Prostate gland (tissue), 2 donors: ENCODE data around the gene MRGPRD. TPM values are rescaled to one million over a fixed set of nuclear protein-coding genes. Genes with fewer than 3 reads are reported as not detected.
A peak's percentile ranks its signal among the peaks of the same experiment; 100 is the strongest.

Experiments
- DNase-seq: peaks from one replicate; pipeline ENCODE4 v3.0.0-alpha.2; 2019; ENCODE audit warnings: low spot score
- H3K27ac ChIP-seq, 2 donors: fragments of 200-600 bp; sonication (generic); 2 replicates each; pipeline ENCODE4 v1.5.1; 2017 to 2019
- H3K27me3 ChIP-seq: fragments of 200-600 bp; sonication (generic); replicated peaks from 2 replicates; pipeline ENCODE4 v1.5.1; 2019; ENCODE audit not compliant: insufficient read depth
- H3K36me3 ChIP-seq, 2 donors: fragments of 200-600 bp; sonication (generic); 1 replicate in 1 of 2; 2 replicates in 1 of 2; pipeline versions ENCODE4 v1.5.1 to v1.8.1; 2017 to 2019
- H3K4me1 ChIP-seq: fragments of 200-600 bp; sonication (generic); replicated peaks from 2 replicates; pipeline ENCODE4 v1.5.1; 2019
- H3K4me3 ChIP-seq, 2 donors: fragments of 200-600 bp; sonication (generic); 2 replicates each; pipeline ENCODE4 v1.5.1; 2017 to 2019
- H3K9me3 ChIP-seq: fragments of 200-600 bp; sonication (generic); 2 replicates; pipeline ENCODE4 v1.5.1; 2017
- POLR2A ChIP-seq: fragments of 450-650 bp; IDR thresholded peaks from one replicate; pipeline ENCODE4 v1.6.1; 2016; ENCODE audit warnings: antibody characterized with exemption, mild to moderate bottlenecking
- POLR2AphosphoS5 ChIP-seq: sonication (generic); formaldehyde crosslinking; IDR thresholded peaks from one replicate; pipeline ENCODE4 v1.6.1; 2017; ENCODE audit warnings: antibody characterized with exemption
- WGBS: methylation state at CpG from one replicate; pipeline ENCODE4 v1.1.5; 2018; 5-methylcytosine and 5-hydroxymethylcytosine counted together
- intact Hi-C: fragments of 100-400 bp; cut with DNase I; formaldehyde crosslinking; loops from one replicate; pipeline ENCODE4 v1.14.2; 2022
- total RNA-seq, 2 donors: library from RNA; depleted of rRNA; stranded (reverse); fragments of >200 nt; gene quantifications; one replicate each; pipeline ENCODE4 v1.1.0, GENCODE V29; 2016
- TF ChIP-seq, protein P1 (sequence below), 4 experiments: fragments of 200-600 bp in 2 of 4; fragments of 450-650 bp in 2 of 4; sonication (generic) in 2 of 4; IDR thresholded peaks; 1 replicate in 3 of 4; 2 replicates in 1 of 4; pipeline ENCODE4 v1.5.1; 2016 to 2019; ENCODE audit warnings: antibody characterized with exemption in 4 of 4, mild to moderate bottlenecking in 2 of 4, moderate library complexity in 2 of 4

MRGPRD gene
- total RNA-seq, 2 donors from 2014 or later, result not detected

DNA sequence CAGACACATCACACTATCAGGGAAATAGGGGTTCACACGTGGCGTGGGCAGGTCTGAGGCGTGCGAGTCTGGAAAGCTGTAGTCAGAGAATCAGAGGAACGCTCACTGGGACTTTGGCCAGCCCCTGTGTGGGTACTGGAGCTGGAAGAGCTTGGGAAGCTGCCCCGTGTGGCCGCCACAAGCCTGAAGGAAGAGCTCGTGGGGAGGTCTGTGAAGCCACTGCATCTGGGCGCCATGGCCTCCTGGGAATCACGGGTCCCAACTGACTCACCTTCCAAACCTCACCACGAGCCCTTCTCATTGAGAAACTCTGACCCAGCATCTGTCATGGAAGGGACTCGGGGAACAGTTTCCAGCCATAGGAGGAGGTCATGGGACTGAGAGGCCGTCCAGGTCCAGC lies 38.1 kb upstream of the MRGPRD start:
- no peak for TF ChIP-seq POLR2A
- TF ChIP-seq POLR2AphosphoS5, result no peak
- TF ChIP-seq, protein P1, sequence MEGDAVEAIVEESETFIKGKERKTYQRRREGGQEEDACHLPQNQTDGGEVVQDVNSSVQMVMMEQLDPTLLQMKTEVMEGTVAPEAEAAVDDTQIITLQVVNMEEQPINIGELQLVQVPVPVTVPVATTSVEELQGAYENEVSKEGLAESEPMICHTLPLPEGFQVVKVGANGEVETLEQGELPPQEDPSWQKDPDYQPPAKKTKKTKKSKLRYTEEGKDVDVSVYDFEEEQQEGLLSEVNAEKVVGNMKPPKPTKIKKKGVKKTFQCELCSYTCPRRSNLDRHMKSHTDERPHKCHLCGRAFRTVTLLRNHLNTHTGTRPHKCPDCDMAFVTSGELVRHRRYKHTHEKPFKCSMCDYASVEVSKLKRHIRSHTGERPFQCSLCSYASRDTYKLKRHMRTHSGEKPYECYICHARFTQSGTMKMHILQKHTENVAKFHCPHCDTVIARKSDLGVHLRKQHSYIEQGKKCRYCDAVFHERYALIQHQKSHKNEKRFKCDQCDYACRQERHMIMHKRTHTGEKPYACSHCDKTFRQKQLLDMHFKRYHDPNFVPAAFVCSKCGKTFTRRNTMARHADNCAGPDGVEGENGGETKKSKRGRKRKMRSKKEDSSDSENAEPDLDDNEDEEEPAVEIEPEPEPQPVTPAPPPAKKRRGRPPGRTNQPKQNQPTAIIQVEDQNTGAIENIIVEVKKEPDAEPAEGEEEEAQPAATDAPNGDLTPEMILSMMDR (IDR thresholded peaks at IDR 0.05), result no peak
- no peak overlapping the region for H3K4me3 ChIP-seq
- WGBS, result 65% methylated on average over 11 of the region's 13 CpGs
- DNase-seq, result no peak
- no peaks in the 10 kb centered on the region for H3K9me3 ChIP-seq
- H3K4me1 ChIP-seq, result no peaks in the 10 kb centered on the region
- intact Hi-C loops, result no loop called here
- no peaks in the 10 kb centered on the region for H3K27me3 ChIP-seq
- peak overlapping the region; percentile 10 to 36 for H3K27ac ChIP-seq
- no peaks in the 10 kb centered on the region for H3K36me3 ChIP-seq

DNA sequence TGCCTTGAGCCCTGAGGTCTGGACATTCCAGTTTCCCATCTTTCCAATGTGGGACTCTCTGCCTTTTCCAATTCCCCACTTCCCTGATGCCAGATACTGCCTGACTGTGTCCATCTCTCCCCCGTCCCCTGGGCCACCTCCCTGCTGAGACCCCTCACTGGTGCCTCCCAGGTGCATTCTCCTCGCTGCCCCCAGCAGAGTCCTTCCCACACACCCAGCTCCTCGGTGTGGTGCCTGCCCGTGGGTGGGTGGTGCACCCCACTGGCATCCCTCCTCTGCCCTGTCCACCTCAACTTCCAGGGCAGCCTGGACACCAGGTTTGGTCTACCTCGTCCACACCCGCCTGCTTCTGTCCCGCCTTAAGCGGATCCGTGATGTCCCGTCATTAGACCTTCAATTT lies 37.2 kb upstream of the MRGPRD start:
- TF ChIP-seq, protein P1 (IDR thresholded peaks at IDR 0.05), result no peak
- H3K4me3 ChIP-seq, result no peak overlapping the region
- intact Hi-C loops, result no loop called here
- 91% methylated on average over 10 of the region's 10 CpGs for WGBS
- no peaks in the 10 kb centered on the region for H3K27me3 ChIP-seq
- no peak for DNase-seq
- no peaks in the 10 kb centered on the region for H3K9me3 ChIP-seq
- no peak overlapping the region for H3K27ac ChIP-seq
- H3K4me1 ChIP-seq, result no peaks in the 10 kb centered on the region
- H3K36me3 ChIP-seq, result no peaks in the 10 kb centered on the region

DNA sequence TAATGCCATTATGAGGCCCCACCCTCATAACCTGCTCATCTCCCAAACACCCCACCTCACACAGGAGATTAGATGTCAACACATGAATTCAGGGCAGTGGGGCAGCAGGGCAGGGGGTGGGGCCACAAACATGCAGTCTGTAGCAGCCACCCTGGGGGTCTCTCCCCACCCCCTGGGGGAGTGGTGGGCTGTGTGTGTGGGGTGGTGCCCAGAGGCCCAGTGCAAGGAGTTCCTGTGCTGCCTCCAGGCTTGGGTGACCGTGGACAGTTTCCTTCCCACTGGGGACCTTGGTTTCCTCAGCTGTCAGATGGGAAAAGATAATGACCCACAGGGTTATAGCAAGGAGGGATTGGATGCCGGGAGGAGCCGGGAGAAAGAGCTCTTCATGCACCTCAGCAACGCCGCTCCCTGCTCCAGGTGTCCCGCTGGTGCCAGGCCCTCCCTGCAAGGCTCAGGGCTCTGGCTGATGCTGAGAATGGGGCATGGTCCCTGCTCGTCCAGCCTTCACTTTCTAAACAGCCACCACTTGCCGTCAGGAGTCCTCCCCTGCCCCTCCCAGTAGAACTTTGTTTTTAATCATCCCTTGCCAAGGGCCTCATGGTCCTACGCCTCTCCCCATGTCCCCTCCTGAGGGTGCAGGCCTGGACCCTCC lies 34.2 kb upstream of the MRGPRD start:
- intact Hi-C loops, result loop anchor here (1.0 to 5.0 kb wide), 3 partner anchors 33 to 627 kb away; partner anchors contain the start of genes CCND1 and TPCN2
- Histone ChIP-seq H3K4me1 (no peaks in the 10 kb centered on the region), H3K27me3 (no peaks in the 10 kb centered on the region), H3K36me3 (no peaks in the 10 kb centered on the region), H3K9me3 (no peaks in the 10 kb centered on the region), H3K27ac (peak overlapping the region; percentile 84 to 85), H3K4me3 (no peak overlapping the region)
- 68% methylated on average over 8 of the region's 9 CpGs for WGBS
- no peak for DNase-seq
- no peak for TF ChIP-seq POLR2A
- TF ChIP-seq POLR2AphosphoS5, result no peak
- TF ChIP-seq, protein P1 (IDR thresholded peaks at IDR 0.05), result no peak

DNA sequence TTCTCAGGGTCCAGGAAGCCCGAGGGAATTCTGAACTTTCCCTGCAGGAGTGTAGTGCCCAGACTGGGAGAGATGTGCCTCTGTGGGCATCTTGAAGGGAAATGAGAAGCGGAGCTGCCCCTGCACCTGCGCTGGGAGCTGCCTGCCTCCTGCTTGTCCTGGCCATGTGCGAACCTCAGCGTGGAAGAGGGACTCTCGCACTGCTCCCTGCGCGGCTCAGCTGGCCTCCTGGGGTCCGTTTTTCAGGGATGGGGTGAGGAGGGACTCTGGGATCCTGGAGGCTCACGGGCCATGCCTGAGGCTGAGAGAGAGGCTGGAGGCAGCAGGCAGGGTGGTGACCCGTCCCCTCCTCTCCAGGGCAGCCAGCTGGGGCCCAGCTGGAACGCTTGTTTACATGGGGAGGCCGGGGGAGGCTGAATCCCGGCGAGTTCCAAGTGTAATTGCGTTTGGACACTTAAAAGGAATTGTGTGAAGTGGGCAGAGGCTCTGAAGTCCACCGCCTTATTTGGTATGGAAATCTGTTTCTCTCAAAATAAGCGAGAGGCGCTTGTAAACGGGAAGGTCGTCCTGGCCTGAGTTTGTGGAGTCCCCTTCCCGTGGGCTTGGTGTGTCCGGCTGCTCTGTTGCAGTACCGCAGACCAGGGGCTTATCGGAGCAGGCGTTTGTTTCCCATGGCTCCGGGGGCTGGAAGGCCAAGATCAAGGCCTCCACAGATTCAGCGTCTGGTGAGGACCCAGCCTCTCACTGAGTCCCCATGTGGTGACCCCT lies 33.5 kb upstream of the MRGPRD start:
- no peaks in the 10 kb centered on the region for H3K4me1 ChIP-seq

More for the DNA sequence above, 33.5 kb upstream of the MRGPRD start:
- Histone ChIP-seq H3K9me3 (no peaks in the 10 kb centered on the region), H3K36me3 (no peaks in the 10 kb centered on the region), H3K27me3 (no peaks in the 10 kb centered on the region), H3K27ac (peak overlapping the region; percentile 84 to 87), H3K4me3 (peak overlapping the region in 1 of 2 donors; percentile 37)
- TF ChIP-seq POLR2A (no peak), POLR2AphosphoS5 (peak; percentile 67)
- TF ChIP-seq, protein P1 (IDR thresholded peaks at IDR 0.05), result no peak
- DNase-seq, result no peak
- 49% methylated on average over 28 of the region's 28 CpGs for WGBS
- intact Hi-C loops, result loop anchor here (1.0 to 5.0 kb wide), 3 partner anchors 34 to 628 kb away; partner anchors contain the start of genes CCND1 and TPCN2
